GM19452 (cell line): ENCODE results near the gene CRYBB3.
"Not testable (repeated sequence)": the region's sequence is repeated elsewhere in the genome, so short reads cannot be mapped to it uniquely, and the experiment has no call there.

Source experiments
- ATAC-seq: cut with Tn5 transposase; IDR thresholded peaks from one replicate; pipeline ENCODE4 v1.9.1; 2021; ENCODE audit not compliant: unreplicated experiment

The CRYBB3 gene

DNA sequence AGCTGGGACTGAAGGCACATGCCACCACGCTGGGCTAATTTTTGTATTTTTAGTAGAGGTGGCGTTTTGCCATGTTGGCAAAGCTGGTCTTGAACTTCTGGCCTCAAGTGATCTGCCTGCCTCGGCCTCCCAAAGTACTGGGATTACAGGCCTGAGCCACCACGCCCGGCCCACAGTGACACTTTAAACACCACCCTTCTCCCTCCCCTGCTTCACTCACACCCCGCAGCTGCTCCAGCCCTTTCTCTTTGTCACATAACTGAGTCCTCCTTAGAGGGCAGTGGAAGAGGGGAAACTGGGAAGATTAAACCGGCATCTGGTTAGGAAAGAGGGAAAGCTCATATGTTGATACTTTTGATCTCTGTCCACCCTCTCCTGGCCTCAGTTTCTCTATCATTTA lies 4.9 kb downstream of the CRYBB3 start:
- not testable (repeated sequence) for ATAC-seq

DNA sequence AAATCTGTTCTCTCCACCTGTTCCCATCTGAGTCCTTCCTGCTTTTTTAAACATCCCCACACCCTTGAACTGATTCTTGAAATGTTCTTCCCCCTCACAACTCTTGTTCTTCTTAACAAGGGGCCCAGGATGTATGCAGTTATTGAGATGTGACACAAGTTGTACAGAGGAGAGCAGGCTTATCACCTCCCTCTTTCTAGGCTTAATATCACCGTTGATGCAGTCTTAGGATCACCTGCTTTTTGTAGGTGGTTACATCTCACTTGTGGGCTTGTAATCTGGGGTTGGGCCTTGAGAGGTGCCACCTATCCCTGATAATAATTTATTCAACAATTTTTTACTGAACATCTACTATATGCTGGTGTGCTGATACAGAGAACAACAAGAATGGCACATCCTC lies 6.2 kb downstream of the CRYBB3 start:
- ATAC-seq, result no peak

DNA sequence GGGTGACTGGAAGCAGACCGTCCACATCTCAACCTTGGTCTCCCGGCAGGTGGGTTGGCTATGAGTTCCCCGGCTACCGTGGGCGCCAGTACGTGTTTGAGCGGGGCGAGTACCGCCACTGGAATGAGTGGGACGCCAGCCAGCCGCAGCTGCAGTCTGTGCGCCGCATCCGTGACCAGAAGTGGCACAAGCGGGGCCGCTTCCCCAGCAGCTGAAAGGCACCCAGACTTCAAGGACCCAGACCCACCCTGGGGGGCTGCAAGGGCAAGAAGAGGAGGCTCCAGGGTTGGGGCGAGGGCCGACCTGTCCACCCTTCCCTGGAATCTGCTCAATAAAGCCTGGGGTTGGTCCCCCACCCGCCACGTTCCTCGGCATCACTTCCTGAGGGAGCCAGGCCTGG lies 7.3 kb downstream of the CRYBB3 start:
- ATAC-seq, result no peak

DNA sequence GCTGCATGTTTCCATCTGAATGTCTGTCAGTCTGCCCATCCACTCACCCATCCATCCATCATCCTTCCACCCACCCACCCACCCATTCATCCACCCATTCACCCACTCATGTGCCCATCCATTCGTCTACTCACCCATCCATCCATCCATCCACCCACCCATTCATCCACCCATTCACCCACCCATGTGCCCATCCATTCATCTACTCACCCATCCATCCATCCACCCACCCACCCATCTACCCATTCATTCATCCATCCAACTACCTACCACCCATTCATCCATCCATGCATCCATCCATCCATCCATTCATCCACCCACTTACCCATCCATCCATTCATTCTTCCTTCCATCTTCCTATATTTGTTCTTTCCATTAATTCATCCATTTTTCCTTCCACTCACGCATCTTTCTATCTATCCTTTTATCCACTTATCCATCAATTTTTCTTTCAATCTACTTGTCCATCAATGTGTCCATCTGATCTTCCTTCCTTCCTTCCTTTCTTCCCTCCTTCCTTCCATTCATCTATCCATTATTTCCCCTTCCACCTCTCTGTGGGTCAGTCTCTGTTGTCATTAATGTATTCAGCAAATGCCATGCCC lies 8.0 kb downstream of the CRYBB3 start:
- no peak for ATAC-seq

DNA sequence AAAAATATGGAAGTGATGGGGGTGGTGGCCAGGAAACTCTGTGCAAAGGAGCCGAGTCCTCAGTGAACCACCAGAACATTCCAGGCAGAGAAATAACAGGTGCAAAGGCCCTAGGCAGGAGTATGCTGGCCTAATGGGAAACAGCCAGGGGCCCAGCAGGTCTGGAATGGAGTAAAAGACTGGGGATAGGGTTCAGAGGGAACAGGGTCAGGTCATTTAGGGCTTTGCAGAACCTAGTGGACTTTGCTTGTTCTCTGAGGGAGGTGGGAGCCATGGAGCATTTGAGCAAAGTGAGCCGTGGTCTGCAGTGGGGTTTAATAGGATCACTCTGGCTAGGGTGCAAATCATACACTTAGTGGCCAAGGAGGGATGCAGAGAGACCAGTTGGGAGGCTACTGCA lies 8.7 kb downstream of the CRYBB3 start:
- no peak for ATAC-seq

DNA sequence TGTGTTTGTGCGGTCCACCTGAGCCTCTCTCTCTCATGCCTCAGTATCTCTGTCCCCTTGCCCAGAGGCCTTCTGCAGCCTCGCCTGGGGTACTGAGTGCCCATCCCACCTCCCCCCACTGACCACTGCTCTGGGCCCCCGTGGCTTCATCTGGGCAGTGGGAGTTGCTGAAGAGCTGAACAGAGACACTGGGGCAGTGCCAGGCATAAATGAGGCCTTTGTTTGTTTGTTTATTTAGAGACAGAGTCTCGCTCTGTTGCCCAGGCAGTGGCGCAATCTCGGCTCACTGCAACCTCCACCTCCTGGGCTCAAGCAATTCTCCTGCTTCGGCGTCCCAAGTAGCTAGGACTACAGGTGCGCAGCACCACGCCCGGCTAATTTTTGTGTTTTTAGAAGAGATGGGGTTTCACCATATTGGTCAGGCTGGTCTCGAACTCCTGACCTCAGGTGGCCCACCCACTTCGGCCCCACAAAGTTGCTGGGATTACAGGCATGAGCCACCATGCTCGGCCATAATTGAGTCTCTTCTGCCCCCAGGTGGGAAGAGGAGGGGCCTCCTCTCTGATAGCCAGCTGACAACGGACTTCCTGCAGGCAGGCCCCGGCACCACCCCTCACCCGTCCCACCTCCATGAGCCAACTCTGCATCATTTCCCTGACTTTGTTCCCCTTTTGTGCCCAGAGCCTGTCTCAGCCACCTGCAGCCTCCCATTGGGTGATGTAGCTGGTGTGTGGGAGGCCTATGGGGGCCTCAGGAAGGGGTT lies 9.3 kb downstream of the CRYBB3 start:
- ATAC-seq, result no peak

DNA sequence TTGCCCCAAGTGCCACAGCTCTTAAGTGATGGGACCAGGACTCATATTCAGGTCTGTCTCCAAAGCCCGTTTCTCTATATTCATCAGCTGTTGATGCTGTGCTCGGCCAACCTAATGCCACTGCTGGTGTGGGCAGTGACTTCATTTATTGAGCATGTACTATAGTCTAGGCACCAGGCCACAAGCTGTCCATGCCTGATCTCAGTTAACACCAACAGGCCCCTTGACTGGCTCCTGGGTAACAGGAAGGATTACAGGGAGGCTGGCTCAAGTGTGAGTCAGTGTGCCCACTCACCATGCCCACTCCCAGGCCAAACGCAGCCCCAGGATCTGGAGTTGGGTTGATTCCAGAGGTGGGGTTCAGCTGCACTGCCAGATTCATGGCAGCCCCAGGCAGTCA lies 11.1 kb downstream of the CRYBB3 start:
- ATAC-seq, result no peak

DNA sequence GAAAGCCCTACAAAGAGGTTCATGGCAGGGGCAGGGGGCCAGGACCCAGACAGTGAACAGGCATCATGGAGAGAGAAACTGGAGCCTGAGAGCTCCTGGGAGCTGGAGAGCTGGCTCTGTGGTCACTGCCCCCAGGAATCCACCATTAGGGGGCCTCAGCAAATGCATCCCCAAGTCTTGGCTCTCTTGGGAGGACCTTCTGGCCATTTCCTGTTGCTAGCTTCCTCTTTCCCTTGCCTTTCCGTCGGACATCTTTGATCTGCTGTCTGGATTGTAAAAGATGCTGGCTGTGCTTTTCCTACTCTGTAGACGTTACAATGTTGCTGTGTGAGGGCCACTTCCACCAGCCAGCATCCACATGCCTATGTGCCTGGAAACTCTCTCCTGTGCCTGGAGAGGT lies 12.7 kb downstream of the CRYBB3 start:
- ATAC-seq, result no peak

DNA sequence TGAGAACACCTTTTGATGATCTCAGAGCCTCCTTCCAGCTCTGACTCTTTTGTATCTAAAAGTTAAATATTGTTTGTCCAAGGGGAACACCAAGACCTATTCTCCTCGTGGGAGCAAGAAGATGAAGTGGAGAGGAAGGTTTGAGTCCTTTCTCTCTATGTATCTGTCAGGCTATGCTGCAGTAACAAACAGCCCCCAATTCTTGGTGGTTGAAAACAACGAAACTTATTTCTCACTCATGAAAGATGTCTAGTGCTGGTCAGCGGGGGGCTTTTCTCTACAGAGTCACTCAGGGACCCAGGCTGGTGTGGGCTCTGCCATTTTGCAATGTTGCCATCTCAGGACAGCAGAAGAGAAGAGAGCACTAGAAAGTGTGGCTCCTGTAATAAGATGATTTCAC lies 13.6 kb downstream of the CRYBB3 start:
- no peak for ATAC-seq

DNA sequence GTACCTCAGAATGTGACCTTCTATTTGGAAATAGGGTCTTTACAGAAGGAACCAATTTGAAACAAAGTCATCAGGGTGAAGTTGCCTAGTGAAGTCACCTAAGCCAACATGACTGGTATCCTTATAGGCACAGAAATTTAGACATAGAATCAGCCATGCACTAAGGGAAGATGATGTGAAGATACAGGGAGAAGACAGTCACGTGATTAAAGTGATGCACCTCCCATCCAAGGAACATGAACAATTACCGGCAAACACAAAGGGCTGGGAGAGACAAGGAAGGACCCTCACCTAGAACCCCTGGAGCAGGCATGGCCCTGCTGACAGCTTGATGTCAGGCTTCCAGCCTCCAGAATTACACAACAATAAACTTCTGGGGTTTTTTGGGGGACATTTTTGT lies 16.6 kb downstream of the CRYBB3 start:
- ATAC-seq, result no peak

DNA sequence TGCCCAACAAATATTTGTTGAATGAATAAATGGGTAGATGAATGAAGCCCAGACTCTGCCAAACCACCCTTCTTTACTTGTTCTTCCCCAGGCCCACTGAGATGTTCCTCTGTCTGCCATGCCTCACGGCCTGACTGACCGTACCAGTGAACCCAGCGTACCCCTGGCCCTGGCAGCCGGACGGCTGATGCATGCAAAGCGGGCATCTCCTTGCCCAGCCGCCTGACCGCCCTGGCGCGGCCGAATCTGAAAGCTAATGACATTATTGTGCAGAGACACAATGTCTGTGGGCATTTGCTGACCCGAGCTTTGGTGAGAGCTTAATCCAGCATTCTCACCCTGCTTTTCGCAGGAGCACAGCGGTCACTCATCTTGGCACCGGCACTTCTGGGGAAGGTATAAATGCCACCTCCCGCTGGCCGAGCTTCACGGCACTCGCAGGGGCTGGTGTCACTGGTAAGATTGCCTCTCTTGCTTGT lies 19.6 kb downstream of the CRYBB3 start, which contains the start of gene CRYBB2:
Gene CRYBB2, plus strand, starts transcription at position 429 of the 479 bp plus-strand sequence. CDS start 1,791 bp downstream, outside the sequence.
- no peak for ATAC-seq

DNA sequence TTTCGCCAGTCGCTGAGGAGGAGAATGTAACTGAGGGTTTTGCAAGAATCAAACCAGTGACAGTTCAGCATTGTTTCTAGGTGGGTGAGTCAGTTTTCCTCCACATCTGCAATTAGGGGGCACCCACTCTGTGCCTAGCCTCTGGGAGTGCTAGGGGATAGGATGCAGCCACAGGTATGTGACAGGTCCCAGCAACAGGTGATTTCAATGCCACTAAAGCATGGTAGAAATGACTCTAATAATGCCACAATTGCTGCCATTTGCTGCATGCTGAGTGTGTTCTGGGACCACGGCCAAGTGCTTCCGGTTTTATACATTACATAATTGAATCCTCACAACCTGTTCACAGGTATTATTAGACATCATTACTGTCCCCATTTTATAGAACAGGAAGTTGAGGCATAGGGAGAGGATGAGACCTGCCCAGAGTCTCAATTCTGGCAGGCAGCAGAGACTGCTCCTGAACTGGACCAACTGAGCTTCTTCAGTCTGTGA lies 20.3 kb downstream of the CRYBB3 start:
- ATAC-seq, result no peak

DNA sequence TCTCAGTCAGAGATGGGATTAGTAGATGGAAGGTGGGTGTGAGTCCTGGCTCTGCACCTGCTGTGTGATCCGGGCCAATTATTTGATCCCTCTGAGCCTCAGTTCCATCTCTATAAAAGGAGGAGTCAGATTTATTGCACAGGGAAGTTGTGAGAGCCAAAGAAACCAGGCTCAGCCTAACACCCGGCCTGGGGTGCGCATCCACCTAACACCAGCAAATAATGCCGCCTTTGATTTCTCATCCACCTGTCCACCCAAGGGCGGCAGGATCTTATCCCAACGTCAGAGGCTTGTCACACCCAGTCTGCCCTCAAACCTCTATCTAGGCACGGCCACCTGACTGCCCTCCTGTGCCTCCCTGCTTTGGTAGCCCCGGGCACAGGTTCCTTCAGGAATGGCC lies 22.1 kb downstream of the CRYBB3 start:
- ATAC-seq, result no peak

DNA sequence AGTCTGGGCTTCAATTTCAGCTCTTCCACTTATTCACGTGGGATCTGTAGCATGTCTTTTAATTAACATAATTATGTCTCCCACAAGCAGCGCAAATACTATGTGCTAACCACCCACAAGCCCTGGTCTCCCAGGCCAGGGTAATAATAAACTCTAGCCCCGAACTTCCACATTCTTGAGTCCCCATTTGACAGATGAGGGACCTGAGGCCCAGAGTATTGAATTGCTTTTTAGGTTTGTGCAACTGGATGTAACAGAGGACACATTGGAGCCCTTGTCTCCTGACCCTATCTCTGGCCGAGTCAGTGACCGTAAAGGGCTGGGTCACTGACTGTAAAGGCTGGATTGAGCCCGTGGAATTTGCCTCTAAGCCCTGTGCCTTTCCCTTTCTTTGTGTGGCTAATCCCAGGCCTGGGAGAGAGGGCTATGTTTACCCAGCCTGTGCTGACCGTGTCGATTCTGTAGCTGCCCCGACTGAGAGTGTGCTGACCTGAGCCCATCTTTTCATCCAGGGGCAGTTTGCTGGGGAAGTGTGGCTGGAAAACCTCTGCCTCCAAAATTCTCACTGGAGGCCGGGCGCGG lies 23.7 kb downstream of the CRYBB3 start:
- no peak for ATAC-seq

DNA sequence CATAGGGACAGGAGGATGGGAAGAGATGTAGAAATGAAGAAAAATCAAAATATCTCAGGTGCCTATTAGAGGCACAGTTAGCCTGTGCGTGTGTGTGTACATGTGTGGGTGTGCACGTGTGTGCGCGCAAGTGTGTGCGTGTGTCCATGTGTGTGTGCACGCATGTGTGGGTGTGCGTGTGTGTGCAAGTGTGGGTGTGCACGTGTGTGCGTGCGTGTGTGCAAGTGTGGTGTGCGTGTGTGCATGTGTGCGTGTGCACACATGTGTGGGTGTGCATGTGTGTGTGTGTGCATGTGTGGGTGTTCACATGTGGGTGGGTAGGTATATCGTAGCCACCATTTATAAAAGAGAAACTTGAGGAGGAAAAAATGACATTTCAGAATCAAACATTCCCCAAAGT lies 29.2 kb downstream of the CRYBB3 start:
- ATAC-seq, result no peak

DNA sequence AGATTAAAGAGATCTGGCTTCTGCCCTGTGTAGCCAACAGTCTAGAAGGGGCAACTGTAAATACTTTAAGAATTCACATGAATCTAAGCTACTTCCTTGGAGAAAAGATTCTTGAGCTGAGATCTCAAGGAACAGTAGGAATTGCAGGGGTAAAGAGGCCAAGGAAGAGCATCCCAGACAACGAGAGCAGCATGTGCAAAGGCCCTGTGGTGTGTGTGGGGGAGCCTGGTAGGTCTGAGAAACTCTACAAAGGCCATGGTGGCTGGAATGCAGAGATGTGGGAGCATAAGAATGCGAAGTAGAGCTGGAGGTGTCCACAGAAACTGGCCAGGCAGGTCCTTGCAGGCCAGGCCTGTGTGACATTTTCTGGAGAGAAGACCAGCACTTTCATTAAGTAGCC lies 31.1 kb downstream of the CRYBB3 start:
- ATAC-seq, result not testable (repeated sequence)

DNA sequence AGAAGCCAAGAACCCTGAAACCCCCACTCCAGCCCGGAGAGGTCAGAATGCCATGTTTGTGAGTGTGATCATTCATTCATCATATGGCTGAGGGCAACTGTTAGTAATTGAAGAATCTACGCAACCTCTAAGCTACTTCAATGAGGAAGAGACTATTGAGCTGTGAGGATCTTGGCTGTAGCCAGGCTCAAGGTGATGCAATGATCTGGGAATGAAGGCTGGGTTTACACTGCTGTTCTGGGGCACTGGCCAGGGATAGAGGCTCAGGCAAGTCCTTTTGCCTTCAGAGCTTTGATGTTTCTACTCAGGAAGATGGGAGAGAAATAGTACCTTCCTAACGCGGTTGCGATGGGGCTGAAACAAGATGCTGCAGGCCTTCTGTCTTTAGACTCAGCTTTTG lies 32.6 kb downstream of the CRYBB3 start:
- no peak for ATAC-seq

DNA sequence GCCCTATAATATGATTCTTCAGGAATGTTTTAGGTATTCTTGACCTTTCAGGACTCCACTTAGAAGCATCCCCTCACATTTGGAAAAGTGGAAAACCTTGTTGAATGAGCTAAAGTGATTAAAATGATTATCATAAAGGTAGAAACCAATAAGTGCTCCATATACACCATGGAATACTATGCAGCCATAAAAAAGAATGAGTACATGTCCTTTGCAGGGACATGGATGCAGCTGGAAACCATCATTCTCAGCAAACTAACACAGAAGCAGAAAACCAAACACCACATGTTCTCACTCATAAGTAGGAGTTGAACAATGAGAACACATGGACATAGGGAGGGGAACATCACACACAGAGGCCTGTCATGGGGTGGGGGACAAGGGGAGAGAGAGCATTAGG lies 34.0 kb downstream of the CRYBB3 start:
- ATAC-seq, result not testable (repeated sequence)

DNA sequence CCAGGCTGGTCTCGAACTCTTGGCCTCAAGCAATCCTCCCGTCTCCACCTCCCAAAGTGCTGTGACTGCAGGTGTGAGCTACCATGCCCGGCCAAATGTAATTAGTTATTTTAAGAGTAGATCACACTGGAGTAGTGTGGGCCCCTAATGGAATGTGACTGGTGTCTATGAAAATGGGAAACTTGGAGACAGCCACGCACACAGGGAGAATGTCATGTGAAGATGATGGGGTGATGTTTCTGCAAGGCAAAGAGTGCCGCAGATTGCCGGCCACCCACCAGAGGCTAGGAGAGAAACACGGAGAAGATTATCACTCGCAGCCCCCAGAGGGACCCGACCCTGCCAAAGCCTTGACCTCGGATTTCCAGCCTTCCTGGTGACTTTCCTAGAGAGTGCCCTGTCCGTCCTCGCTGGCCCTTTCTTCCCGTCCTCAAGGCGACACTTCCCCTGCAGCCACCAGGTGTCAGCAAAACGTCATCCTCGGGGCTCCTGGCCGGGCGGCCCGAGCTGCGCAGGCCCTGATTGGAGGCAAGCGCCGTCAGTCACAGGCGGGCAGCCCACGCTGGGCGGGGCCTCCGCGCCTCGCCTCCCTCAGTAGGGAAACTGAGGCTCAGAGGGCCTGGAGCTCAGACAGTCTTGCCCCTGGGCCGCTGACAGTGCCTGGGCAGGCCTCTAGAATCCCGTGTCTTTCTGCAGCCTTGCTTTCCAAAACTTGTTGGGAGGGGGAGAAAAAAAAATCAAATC lies 36.1 kb downstream of the CRYBB3 start:
- ATAC-seq, result no peak

DNA sequence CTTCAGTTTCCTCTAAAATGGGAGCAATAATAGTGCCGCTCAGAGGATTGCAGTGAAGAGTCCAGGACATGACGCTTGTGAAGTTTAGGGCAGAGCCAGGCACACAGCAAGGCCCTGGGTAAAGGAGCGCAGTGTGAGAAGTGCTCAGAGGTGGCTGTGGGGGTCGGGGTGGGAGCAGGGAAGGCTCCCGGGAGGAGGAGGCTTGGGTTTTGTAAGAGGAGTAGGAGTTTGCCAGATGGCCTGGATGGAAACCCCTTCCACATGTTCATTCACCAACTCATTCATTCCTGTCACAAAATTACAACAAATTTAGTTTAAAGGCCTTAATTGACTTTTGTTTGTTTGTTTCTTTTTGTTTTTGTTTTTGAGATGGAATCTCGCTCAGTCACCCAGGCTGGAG lies 36.8 kb downstream of the CRYBB3 start:
- ATAC-seq, result no peak

DNA sequence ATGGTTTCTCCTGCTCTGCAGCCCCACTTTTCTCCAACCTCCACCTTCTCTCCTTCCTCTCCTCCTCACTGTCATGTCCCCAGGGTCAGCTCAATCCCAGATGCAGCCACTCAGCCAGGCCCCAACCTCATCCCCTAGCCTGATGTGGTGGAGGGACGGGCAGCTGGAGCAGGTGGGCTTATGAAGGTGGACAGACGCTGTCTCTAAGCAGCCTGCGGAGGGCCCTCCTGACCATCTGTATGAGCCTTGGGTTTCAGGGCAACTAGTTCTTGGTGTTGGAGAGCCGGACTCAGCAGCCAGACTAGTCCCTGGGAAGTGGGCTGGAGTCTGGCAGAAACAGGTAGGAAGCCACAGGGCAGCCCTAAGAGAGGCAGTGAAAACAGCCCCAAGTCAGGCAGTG lies 37.8 kb downstream of the CRYBB3 start:
- ATAC-seq, result no peak
